Retinal pigment epithelial cell (primary cell): ENCODE results near the gene RGS13.
A peak's percentile ranks its signal among the peaks of the same experiment; 100 is the strongest.

ENCODE experiments used
- DNase-seq: peaks from one replicate; pipeline ENCODE4 v3.0.0-alpha.2; 2010; ENCODE audit warnings: low read depth
- H3K4me3 ChIP-seq: 2 replicates; pipeline ENCODE4 v1.5.1; 2011; ENCODE audit warnings: mild to moderate bottlenecking, low read length, control low read depth, moderate library complexity
- TF ChIP-seq, protein P1 (sequence below): conservative IDR thresholded peaks from 2 replicates; pipeline ENCODE4 v1.5.1; 2011; ENCODE audit warnings: low read depth, low read length, control low read depth, inconsistent platforms

RGS13 gene

DNA sequence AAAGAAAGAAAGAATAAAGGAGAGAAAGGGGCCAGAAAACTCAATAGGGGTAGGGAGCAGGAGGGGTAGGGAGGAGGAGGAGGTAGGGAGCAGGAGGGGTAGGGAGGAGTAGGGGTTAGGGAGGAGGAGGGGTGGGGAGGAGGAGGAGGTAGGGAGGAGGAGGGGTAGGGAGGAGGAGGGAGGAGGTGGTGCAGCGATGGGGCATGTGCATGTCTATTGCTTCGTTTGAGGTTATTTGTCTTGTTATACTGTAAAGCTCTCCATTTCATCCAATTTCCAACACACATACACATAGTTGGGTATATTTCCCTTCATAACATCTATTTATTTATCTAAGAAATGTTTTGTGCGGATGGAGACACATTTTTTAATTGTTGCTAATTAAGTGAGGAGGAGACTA, 40.6 kb upstream of the RGS13 start:
- TF ChIP-seq, protein P1, sequence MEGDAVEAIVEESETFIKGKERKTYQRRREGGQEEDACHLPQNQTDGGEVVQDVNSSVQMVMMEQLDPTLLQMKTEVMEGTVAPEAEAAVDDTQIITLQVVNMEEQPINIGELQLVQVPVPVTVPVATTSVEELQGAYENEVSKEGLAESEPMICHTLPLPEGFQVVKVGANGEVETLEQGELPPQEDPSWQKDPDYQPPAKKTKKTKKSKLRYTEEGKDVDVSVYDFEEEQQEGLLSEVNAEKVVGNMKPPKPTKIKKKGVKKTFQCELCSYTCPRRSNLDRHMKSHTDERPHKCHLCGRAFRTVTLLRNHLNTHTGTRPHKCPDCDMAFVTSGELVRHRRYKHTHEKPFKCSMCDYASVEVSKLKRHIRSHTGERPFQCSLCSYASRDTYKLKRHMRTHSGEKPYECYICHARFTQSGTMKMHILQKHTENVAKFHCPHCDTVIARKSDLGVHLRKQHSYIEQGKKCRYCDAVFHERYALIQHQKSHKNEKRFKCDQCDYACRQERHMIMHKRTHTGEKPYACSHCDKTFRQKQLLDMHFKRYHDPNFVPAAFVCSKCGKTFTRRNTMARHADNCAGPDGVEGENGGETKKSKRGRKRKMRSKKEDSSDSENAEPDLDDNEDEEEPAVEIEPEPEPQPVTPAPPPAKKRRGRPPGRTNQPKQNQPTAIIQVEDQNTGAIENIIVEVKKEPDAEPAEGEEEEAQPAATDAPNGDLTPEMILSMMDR = no peak
- no peak overlapping the region for H3K4me3 ChIP-seq
- no peak for DNase-seq

DNA sequence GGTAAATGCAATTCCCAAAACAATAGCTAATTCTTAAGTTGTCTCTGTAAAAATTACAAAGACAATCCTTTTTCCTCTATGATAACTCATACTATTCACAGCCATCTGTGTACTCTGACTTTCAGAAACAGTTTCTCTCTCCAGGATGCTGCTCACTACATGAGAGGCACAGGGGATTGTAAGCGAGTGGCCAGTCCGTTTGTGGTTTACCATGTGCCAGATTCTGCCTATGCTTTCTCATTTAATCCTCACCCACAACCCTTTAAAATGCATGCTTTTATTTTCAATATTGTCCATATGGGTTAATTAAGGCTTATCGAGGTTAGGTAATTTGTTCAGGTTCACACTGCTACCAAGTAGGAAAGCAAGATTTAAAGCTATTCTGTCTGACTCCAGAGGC, 37.4 kb upstream of the RGS13 start:
- DNase-seq = no peak
- TF ChIP-seq, protein P1 = no peak

DNA sequence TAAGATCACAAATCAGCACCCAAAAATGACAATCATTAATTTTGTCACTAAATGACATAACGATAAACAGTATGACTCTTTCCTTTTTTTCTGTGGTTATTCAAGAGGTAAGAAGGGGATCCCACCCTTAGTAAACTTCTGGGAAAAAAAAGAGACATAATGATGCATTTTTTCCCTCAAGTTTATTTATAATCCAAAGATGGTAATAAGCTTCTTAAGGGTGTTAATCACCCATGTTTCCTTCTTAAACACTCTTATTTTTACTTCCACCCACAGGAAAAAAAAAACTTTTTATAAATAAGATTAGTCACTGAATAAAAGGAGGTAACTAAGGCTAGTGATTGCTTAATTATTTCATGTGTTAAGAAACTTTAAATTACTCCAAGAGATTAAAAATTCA, 35.7 kb upstream of the RGS13 start:
- TF ChIP-seq, protein P1 = no peak
- peak; percentile 51 for DNase-seq
- H3K4me3 ChIP-seq = no peak overlapping the region

More for the DNA sequence above, 37.4 kb upstream of the RGS13 start:
- H3K4me3 ChIP-seq = no peak overlapping the region

DNA sequence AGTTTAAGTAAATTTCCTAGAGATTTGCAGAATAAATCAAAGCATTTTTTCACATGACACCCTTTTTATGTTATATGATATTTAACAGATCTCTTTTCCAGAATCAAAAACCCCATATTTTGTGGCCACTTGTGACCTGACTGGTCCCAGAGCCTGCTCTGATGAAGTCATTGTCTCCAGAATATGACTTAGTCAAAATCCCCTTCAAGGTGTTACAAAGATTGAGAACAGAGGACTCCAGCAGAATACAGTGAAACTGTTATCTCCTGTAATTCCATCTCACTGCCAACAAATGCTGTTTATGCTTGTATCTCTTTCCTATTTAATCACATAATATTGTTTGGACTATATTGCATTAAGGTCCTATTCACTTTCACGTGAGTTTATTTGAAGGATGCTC, 34.8 kb upstream of the RGS13 start:
- TF ChIP-seq, protein P1 = no peak
- no peak for DNase-seq
- no peak overlapping the region for H3K4me3 ChIP-seq

DNA sequence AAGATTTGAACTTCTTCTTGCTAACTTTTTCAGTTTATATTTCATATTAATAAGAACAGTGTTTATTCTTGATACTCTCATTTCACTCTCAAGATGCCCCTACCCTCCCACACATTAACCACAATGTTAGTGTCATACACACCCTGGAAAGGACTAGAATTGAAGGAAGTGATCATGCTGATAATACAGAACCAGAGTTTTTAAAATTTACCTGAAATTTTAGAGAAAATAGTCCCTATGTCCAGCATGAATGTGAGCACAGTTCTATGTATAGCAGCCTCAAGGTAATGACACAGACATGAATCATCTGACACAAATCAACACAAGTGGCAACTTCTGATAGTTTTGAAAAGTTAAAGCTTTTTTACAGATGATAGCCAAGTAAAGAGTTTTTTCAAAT, 34.4 kb upstream of the RGS13 start:
- no peak overlapping the region for H3K4me3 ChIP-seq
- TF ChIP-seq, protein P1 = no peak
- DNase-seq = no peak

DNA sequence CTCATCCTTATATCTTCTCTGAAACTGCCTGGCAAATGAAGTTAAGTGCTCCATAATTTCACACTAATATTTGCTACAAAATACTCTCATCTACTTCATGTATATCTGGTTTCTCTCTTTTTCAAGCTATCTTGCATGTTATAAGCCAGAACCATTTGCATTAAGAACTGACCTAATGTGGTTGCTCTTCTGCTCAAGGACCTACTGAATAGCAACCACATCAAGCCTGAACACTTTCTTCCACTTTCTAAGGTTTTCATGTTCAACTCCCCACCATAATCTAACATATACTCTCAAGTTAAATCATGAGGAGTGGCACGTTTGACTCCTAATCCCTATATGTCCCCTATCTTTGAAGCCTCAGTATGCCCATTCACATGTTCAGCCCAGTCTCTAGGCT, 33.2 kb upstream of the RGS13 start:
- DNase-seq = no peak
- TF ChIP-seq, protein P1 = no peak
- H3K4me3 ChIP-seq = no peak overlapping the region

DNA sequence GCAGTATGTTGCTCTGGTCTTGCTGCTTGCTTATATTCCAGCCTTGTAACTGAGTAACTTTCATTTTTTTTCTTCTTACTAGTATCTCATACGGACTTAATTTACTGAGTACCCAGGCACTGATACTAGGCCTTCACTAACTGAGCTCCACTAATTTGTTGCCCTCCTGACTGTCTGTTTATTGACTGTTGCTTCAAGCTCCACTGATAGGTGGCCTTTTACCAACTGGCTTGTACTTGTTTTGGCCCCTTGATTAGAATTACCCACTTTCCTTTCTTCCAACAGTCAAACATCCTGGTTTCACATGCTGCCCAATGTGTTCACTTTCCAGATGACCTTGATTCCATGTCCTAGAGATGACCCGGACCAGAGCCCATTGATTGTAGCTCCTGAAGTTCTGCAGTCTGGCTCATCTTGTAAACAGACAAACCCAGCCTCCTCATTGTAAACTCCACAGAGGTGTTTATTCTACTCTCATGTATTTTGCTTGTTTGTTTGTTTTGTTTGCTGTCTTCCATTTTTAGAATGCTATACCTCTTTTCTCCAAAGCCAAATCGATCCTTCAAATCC, 32.6 kb upstream of the RGS13 start:
- no peak for DNase-seq
- TF ChIP-seq, protein P1 = no peak
- H3K4me3 ChIP-seq = no peak overlapping the region
